ENCODE results near the gene BCCIP.

BCCIP gene

GRCh38 chr10:125797994-125798662 lies 25.2 kb upstream of the BCCIP start:
- no peak for DNase-seq (ENCODE audit: low read depth in 2 of 2)

- no peak for DNase-seq (ENCODE audit: low read depth in 2 of 2)
Measured at GRCh38 chr10:125799451-125800182, 23.7 kb upstream of the BCCIP start.

GRCh38 chr10:125801574-125801973 lies 21.8 kb upstream of the BCCIP start:
- DNase-seq (ENCODE audit: low read depth in 2 of 2), result no peak

GRCh38 chr10:125802131-125802530 lies 21.2 kb upstream of the BCCIP start:
- no peak for DNase-seq (ENCODE audit: low read depth in 2 of 2)

GRCh38 chr10:125802739-125803138 lies 20.6 kb upstream of the BCCIP start:
- DNase-seq (ENCODE audit: low read depth in 2 of 2), result no peak

GRCh38 chr10:125808047-125808446 lies 15.3 kb upstream of the BCCIP start:
- DNase-seq (ENCODE audit: low read depth in 2 of 2), result no peak

GRCh38 chr10:125811251-125811650 lies 12.1 kb upstream of the BCCIP start:
- no peak for DNase-seq (ENCODE audit: low read depth in 2 of 2)

- DNase-seq (ENCODE audit: low read depth in 2 of 2), result no peak
Measured at GRCh38 chr10:125812128-125812750, 11.1 kb upstream of the BCCIP start.

GRCh38 chr10:125815764-125816163 lies 7.6 kb upstream of the BCCIP start:
- DNase-seq (ENCODE audit: low read depth in 2 of 2), result no peak

- no peak for DNase-seq (ENCODE audit: low read depth in 2 of 2)
Measured at GRCh38 chr10:125816548-125816947, 6.8 kb upstream of the BCCIP start.

GRCh38 chr10:125817337-125817946 lies 5.9 kb upstream of the BCCIP start:
- no peak for DNase-seq (ENCODE audit: low read depth in 2 of 2)

GRCh38 chr10:125820701-125821100 lies 2.6 kb upstream of the BCCIP start:
- no peak for DNase-seq (ENCODE audit: low read depth in 2 of 2)

- DNase-seq (ENCODE audit: low read depth in 2 of 2), result no peak
Measured at GRCh38 chr10:125823663-125824251, 411 bp downstream of the BCCIP start.

GRCh38 chr10:125824736-125825135 lies 1.4 kb downstream of the BCCIP start:
- DNase-seq (ENCODE audit: low read depth in 2 of 2), result no peak

- DNase-seq (ENCODE audit: low read depth in 2 of 2), result no peak
Measured at GRCh38 chr10:125827133-125827532, 3.8 kb downstream of the BCCIP start.

GRCh38 chr10:125828311-125828710 lies 5.0 kb downstream of the BCCIP start:
- DNase-seq (ENCODE audit: low read depth in 2 of 2), result no peak

GRCh38 chr10:125836746-125837145 lies 13.4 kb downstream of the BCCIP start:
- DNase-seq (ENCODE audit: low read depth in 2 of 2), result no peak

GRCh38 chr10:125838802-125839575 lies 15.6 kb downstream of the BCCIP start:
- DNase-seq (ENCODE audit: low read depth in 2 of 2), result no peak

GRCh38 chr10:125840406-125840805 lies 17.1 kb downstream of the BCCIP start:
- no peak for DNase-seq (ENCODE audit: low read depth in 2 of 2)

- DNase-seq (ENCODE audit: low read depth in 2 of 2), result no peak
Measured at GRCh38 chr10:125840955-125841354, 17.6 kb downstream of the BCCIP start.

GRCh38 chr10:125843603-125844329 lies 20.4 kb downstream of the BCCIP start:
- no peak for DNase-seq (ENCODE audit: low read depth in 2 of 2)
